OCI-LY1 (cell line): ENCODE results near the gene DOCK3.

Experiments used
- CTCF ChIP-seq: fragments of 200-600 bp; sonication (generic), shearing (Covaris generic); IDR thresholded peaks from 2 replicates; pipeline ENCODE4 v1.5.1; 2017; ENCODE audit warnings: mild to moderate bottlenecking, antibody characterized with exemption, low read length, moderate library complexity, mixed read lengths
- EZH2 ChIP-seq: fragments of 200-600 bp; sonication (generic), shearing (Covaris generic); IDR thresholded peaks from 2 replicates; pipeline ENCODE4 v1.8.0; 2017; ENCODE audit warnings: borderline replicate concordance, mixed run types, mild to moderate bottlenecking, antibody characterized with exemption, low read length, moderate library complexity, mixed read lengths

GRCh38 chr3:50853936-50854335 is 179.2 kb downstream of the DOCK3 start:
- TF ChIP-seq CTCF (no peak), EZH2 (no peak)
